Hepatocyte (in vitro differentiated cells): ENCODE measurements around the gene NRSN2.

Experiments
- CTCF ChIP-seq: fragments of 200-600 bp; sonication (generic); IDR thresholded peaks from 2 replicates; pipeline ENCODE4 v1.5.1; 2016; ENCODE audit warnings: antibody characterized with exemption, mild to moderate bottlenecking; ENCODE audit not compliant: poor library complexity
- EZH2 ChIP-seq: fragments of 200-600 bp; sonication (generic); IDR thresholded peaks from 2 replicates; pipeline ENCODE4 v1.6.1; 2016; ENCODE audit warnings: antibody characterized with exemption, mild to moderate bottlenecking, borderline replicate concordance
- EZH2phosphoT487 ChIP-seq: fragments of 200-600 bp; sonication (generic); IDR thresholded peaks from one replicate; pipeline ENCODE4 v1.6.1; 2018; ENCODE audit warnings: antibody characterized with exemption, mild to moderate bottlenecking, low read depth, moderate library complexity; ENCODE audit not compliant: unreplicated experiment, severe bottlenecking

GRCh38 chr20:327186-328026 lies 19.5 kb upstream of the NRSN2 start:
- TF ChIP-seq CTCF: no peak
- TF ChIP-seq EZH2: no peak
- TF ChIP-seq EZH2phosphoT487: no peak
